Measurements from ENCODE around the gene UNC13B. TPM values are rescaled to one million over a fixed set of nuclear protein-coding genes. Genes with fewer than 3 reads are reported as not detected.
A peak's percentile ranks its signal among the peaks of the same experiment; 100 is the strongest.
"Not testable (repeated sequence)": the region's sequence is repeated elsewhere in the genome, so short reads cannot be mapped to it uniquely, and the experiment has no call there.

UNC13B gene
- total and polyA plus RNA-seq, 2 experiments from 2014 or later, result 16.3 to 43.7 TPM

- peak in 1 of 2 donors; percentile 15 for DNase-seq (ENCODE audit: low read depth in 1 of 2, low spot score in 1 of 2)
- Histone ChIP-seq H3K27ac (no peak overlapping the region), H3K4me1 (ENCODE audit: low read depth) (no peaks in the 10 kb centered on the region), H3K36me3 (no peaks in the 10 kb centered on the region), H3K4me3 (no peak overlapping the region), H3K27me3 (no peaks in the 10 kb centered on the region), H3K9me3 (ENCODE audit: low read depth) (no peaks in the 10 kb centered on the region)
- no peak for TF ChIP-seq CTCF (IDR thresholded peaks at IDR 0.05; ENCODE audit: low read depth, low read length)
Observed at GRCh38 chr9:35136866-35137265, 24.9 kb upstream of the UNC13B start.

GRCh38 chr9:35140093-35140492, 21.7 kb upstream of the UNC13B start:
- H3K36me3 ChIP-seq, result no peaks in the 10 kb centered on the region
- H3K4me3 ChIP-seq, result no peak overlapping the region
- H3K27me3 ChIP-seq, result no peaks in the 10 kb centered on the region
- no peak overlapping the region for H3K27ac ChIP-seq
- no peaks in the 10 kb centered on the region for H3K4me1 ChIP-seq (ENCODE audit: low read depth)
- no peak for TF ChIP-seq CTCF (IDR thresholded peaks at IDR 0.05; ENCODE audit: low read depth, low read length)
- no peak for DNase-seq (ENCODE audit: low read depth in 1 of 2, low spot score in 1 of 2)
- H3K9me3 ChIP-seq (ENCODE audit: low read depth), result no peaks in the 10 kb centered on the region

- Histone ChIP-seq H3K9me3 (ENCODE audit: low read depth) (no peaks in the 10 kb centered on the region), H3K4me1 (ENCODE audit: low read depth) (no peaks in the 10 kb centered on the region)
- DNase-seq (ENCODE audit: low read depth in 1 of 2, low spot score in 1 of 2), result no peak
Observed at GRCh38 chr9:35142037-35142436, 19.8 kb upstream of the UNC13B start.

GRCh38 chr9:35147941-35148563, 13.8 kb upstream of the UNC13B start:
- H3K27ac ChIP-seq; H3K36me3 ChIP-seq; H3K4me3 ChIP-seq; H3K27me3 ChIP-seq; H3K4me1 ChIP-seq (ENCODE audit: low read depth); H3K9me3 ChIP-seq (ENCODE audit: low read depth); DNase-seq (ENCODE audit: low read depth in 1 of 2, low spot score in 1 of 2): not testable (repeated sequence)

More at GRCh38 chr9:35142037-35142436, 19.8 kb upstream of the UNC13B start:
- Histone ChIP-seq H3K4me3 (no peak overlapping the region), H3K27ac (no peak overlapping the region), H3K27me3 (no peaks in the 10 kb centered on the region), H3K36me3 (no peaks in the 10 kb centered on the region)
- TF ChIP-seq CTCF (IDR thresholded peaks at IDR 0.05; ENCODE audit: low read depth, low read length), result no peak

- H3K36me3 ChIP-seq, result no peaks in the 10 kb centered on the region
- H3K27me3 ChIP-seq, result no peaks in the 10 kb centered on the region
- H3K27ac ChIP-seq, result no peak overlapping the region
- H3K9me3 ChIP-seq (ENCODE audit: low read depth), result no peaks in the 10 kb centered on the region
- H3K4me1 ChIP-seq (ENCODE audit: low read depth), result no peaks in the 10 kb centered on the region
- no peak for TF ChIP-seq CTCF (IDR thresholded peaks at IDR 0.05; ENCODE audit: low read depth, low read length)
- DNase-seq (ENCODE audit: low read depth in 1 of 2, low spot score in 1 of 2), result no peak
- H3K4me3 ChIP-seq, result no peak overlapping the region
Observed at GRCh38 chr9:35152926-35153325, 8.9 kb upstream of the UNC13B start.

- DNase-seq (ENCODE audit: low read depth in 1 of 2, low spot score in 1 of 2), result no peak
- H3K9me3 ChIP-seq (ENCODE audit: low read depth), result no peaks in the 10 kb centered on the region
- H3K36me3 ChIP-seq, result no peaks in the 10 kb centered on the region
- H3K4me3 ChIP-seq, result no peak overlapping the region
- no peaks in the 10 kb centered on the region for H3K27me3 ChIP-seq
- no peak for TF ChIP-seq CTCF (IDR thresholded peaks at IDR 0.05; ENCODE audit: low read depth, low read length)
- H3K27ac ChIP-seq, result no peak overlapping the region
- H3K4me1 ChIP-seq (ENCODE audit: low read depth), result no peaks in the 10 kb centered on the region
Observed at GRCh38 chr9:35156781-35157180, 5.0 kb upstream of the UNC13B start.

GRCh38 chr9:35157836-35158235, 4.0 kb upstream of the UNC13B start:
- not testable (repeated sequence) for H3K9me3 ChIP-seq (ENCODE audit: low read depth); H3K36me3 ChIP-seq; H3K27me3 ChIP-seq; DNase-seq (ENCODE audit: low read depth in 1 of 2, low spot score in 1 of 2); H3K4me3 ChIP-seq; H3K4me1 ChIP-seq (ENCODE audit: low read depth); H3K27ac ChIP-seq

Data from cardiac muscle cell (in vitro differentiated cells and primary cell).